ENCODE data around the gene TNPO1.
A peak's percentile ranks its signal among the peaks of the same experiment; 100 is the strongest.

Gene TNPO1

DNA sequence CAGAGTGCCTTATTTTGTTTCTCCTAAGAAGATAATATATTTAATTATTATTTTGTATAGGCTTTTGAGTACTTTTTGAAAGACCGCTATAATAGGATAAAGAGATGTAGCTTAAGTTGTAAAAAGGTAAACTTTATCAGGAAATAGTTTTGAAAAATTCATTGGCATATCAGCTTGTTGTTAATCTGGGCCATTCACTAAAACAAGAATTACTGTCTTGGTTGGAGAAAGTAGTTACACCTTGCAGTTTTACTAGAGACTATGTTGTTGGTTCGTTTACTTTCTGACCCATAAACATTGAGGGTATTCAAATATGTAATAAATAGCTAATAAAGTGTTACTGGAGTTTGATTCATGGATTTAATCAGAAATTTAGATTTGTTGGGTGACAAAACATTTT lies 33.7 kb downstream of the TNPO1 start:
- H3K27me3 ChIP-seq (ENCODE audit: control insufficient read depth in 1 of 2, insufficient read depth in 2 of 2, low read length in 2 of 2) = no peaks in the 10 kb centered on the region
- peaks cover 3% of the 10 kb centered on the region for H3K4me1 ChIP-seq (ENCODE audit: control insufficient read depth, insufficient read depth, low read length)
- H3K9me3 ChIP-seq (ENCODE audit: control insufficient read depth in 2 of 2, low read length in 2 of 2) = no peaks in the 10 kb centered on the region
- H3K36me3 ChIP-seq (ENCODE audit: control insufficient read depth in 2 of 2, insufficient read depth in 2 of 2, low read length in 2 of 2) = peaks cover 0 to under 1% of the 10 kb centered on the region in 2 donors
- H3K27ac ChIP-seq (ENCODE audit: low read length) = no peak overlapping the region
- H3K9ac ChIP-seq (ENCODE audit: low read length in 2 of 2) = peak overlapping the region in 1 of 2 donors; percentile 21
- H3K4me3 ChIP-seq (ENCODE audit: low read length in 2 of 2) = peak overlapping the region; percentile 37 to 82

DNA sequence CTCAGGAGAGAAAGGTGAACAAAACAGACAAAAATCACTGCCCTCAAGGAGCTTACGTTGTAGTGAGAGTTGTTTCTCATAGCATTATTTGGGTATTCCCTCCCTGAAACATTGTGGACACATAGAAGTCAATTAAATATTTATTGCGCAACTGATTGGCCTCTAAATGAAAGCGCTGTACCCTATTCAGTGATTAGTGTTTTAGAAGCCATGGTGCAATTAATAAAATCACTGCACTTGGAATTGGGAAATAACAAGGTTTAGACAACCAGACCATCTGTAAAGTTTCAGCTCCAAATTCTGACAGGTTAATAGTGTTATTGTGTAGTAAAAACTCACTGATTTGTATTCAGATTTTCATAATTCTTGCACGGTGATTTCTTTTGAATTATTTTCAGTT lies 35.9 kb downstream of the TNPO1 start:
- Histone ChIP-seq H3K4me1 (ENCODE audit: control insufficient read depth, insufficient read depth, low read length) (peaks cover 3% of the 10 kb centered on the region), H3K9me3 (ENCODE audit: control insufficient read depth in 2 of 2, low read length in 2 of 2) (no peaks in the 10 kb centered on the region), H3K9ac (ENCODE audit: low read length in 2 of 2) (no peak overlapping the region), H3K27me3 (ENCODE audit: control insufficient read depth in 1 of 2, insufficient read depth in 2 of 2, low read length in 2 of 2) (no peaks in the 10 kb centered on the region), H3K36me3 (ENCODE audit: control insufficient read depth in 2 of 2, insufficient read depth in 2 of 2, low read length in 2 of 2) (peaks cover 4 to 13% of the 10 kb centered on the region in 2 donors), H3K27ac (ENCODE audit: low read length) (no peak overlapping the region), H3K4me3 (ENCODE audit: low read length in 2 of 2) (no peak overlapping the region)

DNA sequence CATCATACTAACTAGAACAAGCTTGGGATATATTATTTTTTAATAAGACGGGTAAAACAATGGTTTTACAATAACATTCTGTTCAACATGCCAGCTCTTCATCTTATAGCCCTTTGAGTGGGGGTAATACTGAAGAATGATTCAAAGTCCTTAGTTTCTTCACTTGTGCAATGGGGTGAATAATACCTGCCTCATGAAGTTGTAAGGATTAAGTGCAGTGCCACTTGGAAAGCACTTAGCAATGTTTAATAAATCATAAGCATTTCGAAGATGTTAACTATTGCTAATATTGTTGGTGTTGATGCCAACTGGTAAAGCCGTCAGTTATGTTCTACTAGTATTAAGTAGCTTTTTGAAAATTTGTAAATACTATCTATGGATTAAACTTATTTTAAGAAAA lies 38.0 kb downstream of the TNPO1 start:
- Histone ChIP-seq H3K27ac (ENCODE audit: low read length) (no peak overlapping the region), H3K4me3 (ENCODE audit: low read length in 2 of 2) (no peak overlapping the region), H3K36me3 (ENCODE audit: control insufficient read depth in 2 of 2, insufficient read depth in 2 of 2, low read length in 2 of 2) (peaks cover 6 to 19% of the 10 kb centered on the region in 2 donors), H3K9me3 (ENCODE audit: control insufficient read depth in 2 of 2, low read length in 2 of 2) (no peaks in the 10 kb centered on the region), H3K9ac (ENCODE audit: low read length in 2 of 2) (no peak overlapping the region), H3K27me3 (ENCODE audit: control insufficient read depth in 1 of 2, insufficient read depth in 2 of 2, low read length in 2 of 2) (no peaks in the 10 kb centered on the region), H3K4me1 (ENCODE audit: control insufficient read depth, insufficient read depth, low read length) (no peaks in the 10 kb centered on the region)

DNA sequence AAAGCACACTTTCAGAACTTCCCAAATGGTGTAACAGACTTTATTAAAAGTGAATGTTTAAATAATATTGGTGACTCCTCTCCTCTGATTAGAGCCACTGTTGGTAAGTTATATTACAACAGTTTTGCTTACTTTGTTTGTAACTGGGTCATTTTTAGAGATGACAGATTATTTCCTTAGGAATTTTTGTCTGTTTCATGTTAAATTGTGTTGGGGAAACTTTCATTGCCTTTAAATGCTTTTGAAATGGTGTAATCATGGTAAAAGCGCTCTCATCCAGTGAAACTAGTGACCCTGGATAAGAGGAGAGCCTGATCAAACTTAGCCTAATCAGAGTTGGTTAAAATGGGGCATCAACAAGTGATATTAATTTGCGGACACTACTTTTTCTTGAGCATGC lies 39.4 kb downstream of the TNPO1 start:
- H3K36me3 ChIP-seq (ENCODE audit: control insufficient read depth in 2 of 2, insufficient read depth in 2 of 2, low read length in 2 of 2) = peaks cover 6 to 19% of the 10 kb centered on the region in 2 donors
- no peaks in the 10 kb centered on the region for H3K4me1 ChIP-seq (ENCODE audit: control insufficient read depth, insufficient read depth, low read length)
- no peaks in the 10 kb centered on the region for H3K27me3 ChIP-seq (ENCODE audit: control insufficient read depth in 1 of 2, insufficient read depth in 2 of 2, low read length in 2 of 2)
- H3K9me3 ChIP-seq (ENCODE audit: control insufficient read depth in 2 of 2, low read length in 2 of 2) = no peaks in the 10 kb centered on the region
- no peak overlapping the region for H3K4me3 ChIP-seq (ENCODE audit: low read length in 2 of 2)
- no peak overlapping the region for H3K9ac ChIP-seq (ENCODE audit: low read length in 2 of 2)
- H3K27ac ChIP-seq (ENCODE audit: low read length) = no peak overlapping the region

GRCh38 chr5:72857396-72857795 lies 40.9 kb downstream of the TNPO1 start:
- Histone ChIP-seq H3K4me3 (ENCODE audit: low read length in 2 of 2) (no peak overlapping the region), H3K36me3 (ENCODE audit: control insufficient read depth in 2 of 2, insufficient read depth in 2 of 2, low read length in 2 of 2) (peaks cover 13 to 22% of the 10 kb centered on the region in 2 donors), H3K9me3 (ENCODE audit: control insufficient read depth in 2 of 2, low read length in 2 of 2) (no peaks in the 10 kb centered on the region), H3K27ac (ENCODE audit: low read length) (no peak overlapping the region), H3K4me1 (ENCODE audit: control insufficient read depth, insufficient read depth, low read length) (no peaks in the 10 kb centered on the region), H3K27me3 (ENCODE audit: control insufficient read depth in 1 of 2, insufficient read depth in 2 of 2, low read length in 2 of 2) (no peaks in the 10 kb centered on the region), H3K9ac (ENCODE audit: low read length in 2 of 2) (no peak overlapping the region)

DNA sequence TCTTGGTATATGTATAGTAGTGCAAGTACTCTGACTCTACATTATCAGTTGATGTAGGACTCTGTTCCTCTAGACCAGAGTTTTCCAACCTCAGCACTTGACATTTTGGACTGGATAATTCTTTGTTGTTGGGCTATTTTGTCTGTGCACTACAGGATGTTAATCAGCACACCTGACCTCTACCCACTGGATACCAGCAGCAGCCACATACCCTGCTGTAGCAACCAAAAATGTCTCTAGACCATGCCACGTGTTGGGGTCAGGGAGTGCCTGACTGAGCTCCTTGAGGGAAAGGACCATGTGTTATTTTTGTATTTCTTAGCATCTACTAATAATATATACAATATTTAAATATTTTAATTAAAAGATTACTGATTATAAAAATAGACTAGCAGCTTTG lies 42.7 kb downstream of the TNPO1 start:
- H3K9ac ChIP-seq (ENCODE audit: low read length in 2 of 2) = no peak overlapping the region
- no peaks in the 10 kb centered on the region for H3K9me3 ChIP-seq (ENCODE audit: control insufficient read depth in 2 of 2, low read length in 2 of 2)
- no peaks in the 10 kb centered on the region for H3K4me1 ChIP-seq (ENCODE audit: control insufficient read depth, insufficient read depth, low read length)
- H3K27ac ChIP-seq (ENCODE audit: low read length) = no peak overlapping the region
- H3K36me3 ChIP-seq (ENCODE audit: control insufficient read depth in 2 of 2, insufficient read depth in 2 of 2, low read length in 2 of 2) = peaks cover 19 to 30% of the 10 kb centered on the region in 2 donors
- no peaks in the 10 kb centered on the region for H3K27me3 ChIP-seq (ENCODE audit: control insufficient read depth in 1 of 2, insufficient read depth in 2 of 2, low read length in 2 of 2)
- H3K4me3 ChIP-seq (ENCODE audit: low read length in 2 of 2) = no peak overlapping the region

GRCh38 chr5:72860499-72860898 lies 44.0 kb downstream of the TNPO1 start:
- Histone ChIP-seq H3K4me1 (ENCODE audit: control insufficient read depth, insufficient read depth, low read length) (no peaks in the 10 kb centered on the region), H3K36me3 (ENCODE audit: control insufficient read depth in 2 of 2, insufficient read depth in 2 of 2, low read length in 2 of 2) (peaks cover 19 to 27% of the 10 kb centered on the region in 2 donors), H3K4me3 (ENCODE audit: low read length in 2 of 2) (no peak overlapping the region), H3K9me3 (ENCODE audit: control insufficient read depth in 2 of 2, low read length in 2 of 2) (no peaks in the 10 kb centered on the region), H3K27ac (ENCODE audit: low read length) (no peak overlapping the region), H3K27me3 (ENCODE audit: control insufficient read depth in 1 of 2, insufficient read depth in 2 of 2, low read length in 2 of 2) (no peaks in the 10 kb centered on the region), H3K9ac (ENCODE audit: low read length in 2 of 2) (no peak overlapping the region)

DNA sequence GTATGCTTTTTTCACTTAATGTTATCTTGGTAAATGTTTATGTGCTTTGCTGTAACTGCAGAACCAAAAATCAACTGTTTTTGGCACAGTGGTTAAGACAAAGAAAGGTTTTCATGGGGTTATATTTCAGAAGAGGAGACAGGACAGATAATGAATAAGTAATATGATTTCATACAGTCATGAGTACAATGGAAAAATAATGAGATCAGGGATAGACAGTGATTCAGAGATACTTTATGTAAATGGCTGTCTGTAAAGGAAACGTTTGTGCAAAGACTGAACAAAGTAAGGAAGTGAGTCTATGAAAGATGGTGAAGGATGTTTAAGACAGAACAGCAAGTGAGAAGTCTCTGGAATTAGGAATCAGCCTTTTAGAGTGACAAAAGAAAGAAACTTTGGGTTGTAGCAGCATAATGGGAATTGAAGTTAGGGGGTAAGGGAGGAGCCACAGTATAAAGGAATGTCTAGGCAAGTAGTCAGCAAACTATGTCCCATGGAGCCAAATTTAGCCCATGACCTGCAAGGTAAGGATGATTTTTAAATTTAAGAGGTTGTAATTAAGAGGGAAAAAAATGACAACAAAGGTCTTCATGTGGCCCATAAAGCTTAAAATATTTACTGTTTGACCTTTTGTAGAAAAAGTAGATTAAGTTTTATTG lies 55.0 kb downstream of the TNPO1 start:
- H3K9ac ChIP-seq (ENCODE audit: low read length in 2 of 2) = no peak overlapping the region
- no peaks in the 10 kb centered on the region for H3K4me1 ChIP-seq (ENCODE audit: control insufficient read depth, insufficient read depth, low read length)
- no peaks in the 10 kb centered on the region for H3K9me3 ChIP-seq (ENCODE audit: control insufficient read depth in 2 of 2, low read length in 2 of 2)
- no peak overlapping the region for H3K27ac ChIP-seq (ENCODE audit: low read length)
- peaks cover 6 to 9% of the 10 kb centered on the region in 2 donors for H3K36me3 ChIP-seq (ENCODE audit: control insufficient read depth in 2 of 2, insufficient read depth in 2 of 2, low read length in 2 of 2)
- no peaks in the 10 kb centered on the region for H3K27me3 ChIP-seq (ENCODE audit: control insufficient read depth in 1 of 2, insufficient read depth in 2 of 2, low read length in 2 of 2)
- no peak overlapping the region for H3K4me3 ChIP-seq (ENCODE audit: low read length in 2 of 2)

- H3K36me3 ChIP-seq (ENCODE audit: control insufficient read depth in 2 of 2, insufficient read depth in 2 of 2, low read length in 2 of 2) = peaks cover 12 to 23% of the 10 kb centered on the region in 2 donors
Observed at GRCh38 chr5:72878854-72879253, 62.4 kb downstream of the TNPO1 start.

GRCh38 chr5:72882989-72883388 lies 66.5 kb downstream of the TNPO1 start:
- no peak overlapping the region for H3K4me3 ChIP-seq (ENCODE audit: low read length in 2 of 2)
- no peak overlapping the region for H3K9ac ChIP-seq (ENCODE audit: low read length in 2 of 2)
- H3K36me3 ChIP-seq (ENCODE audit: control insufficient read depth in 2 of 2, insufficient read depth in 2 of 2, low read length in 2 of 2) = peaks cover 19 to 42% of the 10 kb centered on the region in 2 donors
- no peaks in the 10 kb centered on the region for H3K9me3 ChIP-seq (ENCODE audit: control insufficient read depth in 2 of 2, low read length in 2 of 2)
- no peaks in the 10 kb centered on the region for H3K27me3 ChIP-seq (ENCODE audit: control insufficient read depth in 1 of 2, insufficient read depth in 2 of 2, low read length in 2 of 2)
- no peak overlapping the region for H3K27ac ChIP-seq (ENCODE audit: low read length)
- H3K4me1 ChIP-seq (ENCODE audit: control insufficient read depth, insufficient read depth, low read length) = no peaks in the 10 kb centered on the region

More at GRCh38 chr5:72878854-72879253, 62.4 kb downstream of the TNPO1 start:
- H3K9me3 ChIP-seq (ENCODE audit: control insufficient read depth in 2 of 2, low read length in 2 of 2) = no peaks in the 10 kb centered on the region
- H3K27me3 ChIP-seq (ENCODE audit: control insufficient read depth in 1 of 2, insufficient read depth in 2 of 2, low read length in 2 of 2) = no peaks in the 10 kb centered on the region
- H3K27ac ChIP-seq (ENCODE audit: low read length) = no peak overlapping the region
- no peaks in the 10 kb centered on the region for H3K4me1 ChIP-seq (ENCODE audit: control insufficient read depth, insufficient read depth, low read length)
- H3K4me3 ChIP-seq (ENCODE audit: low read length in 2 of 2) = no peak overlapping the region
- no peak overlapping the region for H3K9ac ChIP-seq (ENCODE audit: low read length in 2 of 2)

DNA sequence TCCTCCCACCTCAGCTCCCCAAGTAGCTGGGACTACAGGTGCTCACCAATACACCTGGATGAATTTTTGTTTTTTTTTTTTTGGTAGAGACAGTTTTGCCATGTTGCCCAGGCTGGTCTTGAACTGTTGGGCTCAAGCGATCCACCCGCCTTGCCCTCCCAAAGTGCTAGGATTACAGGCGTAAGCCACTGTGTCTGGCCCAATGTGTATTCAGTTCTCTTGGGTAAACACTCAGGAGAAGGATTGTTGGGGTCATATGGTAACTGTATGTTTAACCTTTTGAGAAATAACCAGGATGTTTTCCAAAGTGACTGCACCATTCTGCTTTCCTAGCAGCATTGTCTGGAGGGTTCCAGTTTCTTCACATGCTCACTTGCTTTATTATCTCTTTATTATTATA lies 67.4 kb downstream of the TNPO1 start:
- Histone ChIP-seq H3K4me3 (ENCODE audit: low read length in 2 of 2) (no peak overlapping the region), H3K9ac (ENCODE audit: low read length in 2 of 2) (no peak overlapping the region), H3K27ac (ENCODE audit: low read length) (no peak overlapping the region), H3K27me3 (ENCODE audit: control insufficient read depth in 1 of 2, insufficient read depth in 2 of 2, low read length in 2 of 2) (no peaks in the 10 kb centered on the region), H3K4me1 (ENCODE audit: control insufficient read depth, insufficient read depth, low read length) (no peaks in the 10 kb centered on the region), H3K9me3 (ENCODE audit: control insufficient read depth in 2 of 2, low read length in 2 of 2) (no peaks in the 10 kb centered on the region), H3K36me3 (ENCODE audit: control insufficient read depth in 2 of 2, insufficient read depth in 2 of 2, low read length in 2 of 2) (peaks cover 24 to 50% of the 10 kb centered on the region in 2 donors)
